Esophagus (tissue), 2 donors: Measurements from ENCODE around the gene SLC10A2. TPM values are rescaled to one million over a fixed set of nuclear protein-coding genes. Genes with fewer than 3 reads are reported as not detected.

Experiments used
- H3K27ac ChIP-seq, 2 donors: one replicate each; pipeline ENCODE4 v1.5.1; 2013; ENCODE audit warnings: low read depth in 2 of 2, mild to moderate bottlenecking in 2 of 2, inconsistent platforms in 1 of 2, low read length in 1 of 2, moderate library complexity in 1 of 2
- H3K27me3 ChIP-seq, 2 donors: one replicate each; pipeline ENCODE4 v1.6.1; 2013; ENCODE audit warnings: low read length in 2 of 2, control low read depth in 1 of 2, mild to moderate bottlenecking in 1 of 2; ENCODE audit not compliant: insufficient read depth in 2 of 2, control insufficient read depth in 1 of 2
- H3K36me3 ChIP-seq, 2 donors: one replicate each; pipeline ENCODE4 v1.6.1; 2013; ENCODE audit warnings: low read length in 1 of 2; ENCODE audit not compliant: control insufficient read depth in 2 of 2, insufficient read depth in 2 of 2
- H3K4me1 ChIP-seq, 2 donors: one replicate each; pipeline ENCODE4 v1.6.1; 2013; ENCODE audit warnings: low read length in 1 of 2; ENCODE audit not compliant: control insufficient read depth in 2 of 2, insufficient read depth in 2 of 2
- H3K4me3 ChIP-seq, 2 donors: one replicate each; pipeline ENCODE4 v1.5.1; 2013; ENCODE audit warnings: low read length in 2 of 2, mild to moderate bottlenecking in 2 of 2, low read depth in 1 of 2, moderate library complexity in 1 of 2
- H3K9me3 ChIP-seq, 2 donors: one replicate each; pipeline ENCODE4 v1.6.1; 2013; ENCODE audit warnings: mild to moderate bottlenecking in 2 of 2, low read depth in 1 of 2, low read length in 1 of 2, moderate library complexity in 1 of 2; ENCODE audit not compliant: control insufficient read depth in 2 of 2, insufficient read depth in 1 of 2
- WGBS, 2 donors: extraction: QIAGEN DNeasy Blood & Tissue Kit; methylation state at CpG; one replicate each; pipeline ENCODE4 v1.1.7; 2013; 5-methylcytosine and 5-hydroxymethylcytosine counted together
- polyA plus RNA-seq, 2 donors: library from polyadenylated mRNA; stranded (reverse); fragments of 200-250 nt; gene quantifications; one replicate each; pipeline ENCODE4 v1.2.3, GENCODE V29; 2013
- donor health status: healthy with polysubstance abuse.
- donor health status: Bipolar disorder and iron deficiency.

The SLC10A2 gene
- polyA plus RNA-seq, 2 donors = not detected

GRCh38 chr13:103031332-103031873, 34.8 kb downstream of the SLC10A2 start:
- no peak overlapping the region for H3K4me3 ChIP-seq
- 29 to 39% methylated on average over 2 of the region's 2 CpGs for WGBS, 2 donors
- peaks cover 0 to 2% of the 10 kb centered on the region in 2 donors for H3K9me3 ChIP-seq
- H3K27me3 ChIP-seq = no peaks in the 10 kb centered on the region
- H3K4me1 ChIP-seq = no peaks in the 10 kb centered on the region
- H3K27ac ChIP-seq = no peak overlapping the region
- no peaks in the 10 kb centered on the region for H3K36me3 ChIP-seq

- WGBS, 2 donors = 80 to 88% methylated on average over 2 of the region's 2 CpGs
- H3K27me3 ChIP-seq = no peaks in the 10 kb centered on the region
- H3K36me3 ChIP-seq = no peaks in the 10 kb centered on the region
- H3K27ac ChIP-seq = no peak overlapping the region
- H3K4me3 ChIP-seq = no peak overlapping the region
- H3K9me3 ChIP-seq = peaks cover 0 to 2% of the 10 kb centered on the region in 2 donors
- H3K4me1 ChIP-seq = no peaks in the 10 kb centered on the region
These were observed 35.4 kb downstream of the SLC10A2 start for GRCh38 chr13:103030776-103031175.

GRCh38 chr13:103029798-103030197, 36.4 kb downstream of the SLC10A2 start:
- 84 to 89% methylated on average over 2 of the region's 2 CpGs for WGBS, 2 donors
- Histone ChIP-seq H3K27ac (no peak overlapping the region), H3K9me3 (peaks cover 0 to 2% of the 10 kb centered on the region in 2 donors), H3K4me3 (no peak overlapping the region), H3K27me3 (no peaks in the 10 kb centered on the region), H3K36me3 (no peaks in the 10 kb centered on the region), H3K4me1 (no peaks in the 10 kb centered on the region)

GRCh38 chr13:103022336-103022735, 43.9 kb downstream of the SLC10A2 start:
- H3K4me3 ChIP-seq = no peak overlapping the region
- 35 to 39% methylated on average over 3 of the region's 3 CpGs for WGBS, 2 donors
- H3K4me1 ChIP-seq = no peaks in the 10 kb centered on the region

DNA sequence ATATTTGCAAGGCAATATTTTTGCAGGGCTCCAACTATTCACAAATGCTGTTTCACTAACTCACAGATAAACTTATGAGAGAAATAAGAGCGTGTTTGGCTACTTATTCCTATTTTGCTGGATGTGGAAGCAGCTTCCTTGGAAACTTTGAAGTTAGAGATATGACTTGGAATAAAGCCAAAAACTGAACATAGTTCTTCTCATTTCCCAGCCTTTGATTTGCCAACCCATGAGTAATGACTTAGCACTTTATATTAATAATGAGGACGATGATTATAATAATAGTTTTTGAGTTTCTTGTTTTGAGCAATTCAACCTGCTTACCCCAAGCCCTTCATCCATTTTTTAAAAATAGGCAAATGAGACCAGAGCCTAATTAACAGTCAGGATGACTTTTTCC, 47.7 kb downstream of the SLC10A2 start:
- Histone ChIP-seq H3K27ac (no peak overlapping the region), H3K36me3 (no peaks in the 10 kb centered on the region), H3K27me3 (no peaks in the 10 kb centered on the region), H3K4me3 (no peak overlapping the region), H3K9me3 (no peaks in the 10 kb centered on the region), H3K4me1 (no peaks in the 10 kb centered on the region)
- 40 to 44% methylated on average over 2 of the region's 2 CpGs for WGBS, 2 donors

More at GRCh38 chr13:103022336-103022735, 43.9 kb downstream of the SLC10A2 start:
- Histone ChIP-seq H3K27me3 (no peaks in the 10 kb centered on the region), H3K9me3 (no peaks in the 10 kb centered on the region), H3K27ac (no peak overlapping the region), H3K36me3 (no peaks in the 10 kb centered on the region)

DNA sequence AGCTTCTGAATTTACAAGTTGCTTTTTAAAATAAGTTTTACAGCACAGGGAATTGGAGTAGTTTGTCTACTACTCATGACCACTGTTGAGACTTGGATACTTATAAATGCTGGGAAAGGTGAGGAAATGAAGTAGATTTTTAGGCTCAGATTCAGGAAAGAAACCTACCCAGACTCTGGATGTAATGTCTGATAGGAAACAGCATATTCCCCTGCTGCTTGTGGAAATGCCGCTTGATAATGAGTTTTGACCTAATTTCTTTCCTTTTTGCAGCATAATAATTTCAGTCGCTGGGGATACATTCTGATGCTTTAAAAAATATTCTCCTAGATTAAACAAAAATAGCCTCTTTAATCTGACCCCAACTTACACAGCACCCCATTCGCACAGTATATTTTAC, 53.6 kb downstream of the SLC10A2 start:
- Histone ChIP-seq H3K27me3 (no peaks in the 10 kb centered on the region), H3K9me3 (no peaks in the 10 kb centered on the region), H3K36me3 (no peaks in the 10 kb centered on the region), H3K4me1 (no peaks in the 10 kb centered on the region), H3K27ac (no peak overlapping the region), H3K4me3 (no peak overlapping the region)
- 93 to 94% methylated on average over 3 of the region's 3 CpGs for WGBS, 2 donors

DNA sequence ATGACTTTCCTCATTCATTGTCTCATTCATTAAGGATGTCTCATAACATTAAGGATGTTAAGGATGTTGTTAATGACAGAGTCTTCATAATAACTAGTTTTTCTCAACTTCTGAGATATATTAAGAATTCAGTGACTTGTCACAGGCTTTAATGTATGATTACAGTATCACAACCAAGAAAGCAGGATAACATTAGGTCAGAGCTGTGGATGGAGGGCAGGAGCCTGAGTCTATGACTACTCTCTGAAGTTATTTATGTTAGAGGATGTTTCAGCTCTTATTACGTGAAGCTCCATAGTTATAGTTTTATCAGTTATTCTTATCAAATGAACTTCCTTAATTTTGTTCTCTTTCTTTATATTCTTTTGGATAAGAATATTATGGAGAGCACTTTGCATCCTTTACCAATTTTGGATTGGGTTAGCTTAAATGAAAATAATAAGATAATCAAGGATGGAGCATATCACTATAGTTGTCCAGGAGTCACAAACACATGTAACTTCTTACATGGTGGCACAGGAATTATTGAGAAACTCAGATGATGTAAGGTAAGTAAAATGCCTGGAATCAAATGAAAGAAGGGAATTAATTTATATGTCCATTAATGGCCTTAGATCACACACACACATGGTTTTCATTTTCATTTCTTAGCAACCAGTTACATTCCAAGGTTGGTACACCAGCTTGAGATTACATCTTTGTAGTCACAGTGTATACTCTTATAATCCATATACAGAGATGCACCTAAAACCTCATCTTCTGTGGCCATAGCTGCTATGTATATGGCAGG, 57.0 kb downstream of the SLC10A2 start:
- no peaks in the 10 kb centered on the region for H3K36me3 ChIP-seq
- H3K27ac ChIP-seq = no peak overlapping the region
- no peaks in the 10 kb centered on the region for H3K9me3 ChIP-seq
- 43 to 45% methylated on average over 1 of the region's 1 CpG for WGBS, 2 donors
- H3K27me3 ChIP-seq = no peaks in the 10 kb centered on the region
- no peak overlapping the region for H3K4me3 ChIP-seq
- H3K4me1 ChIP-seq = no peaks in the 10 kb centered on the region

- Histone ChIP-seq H3K27ac (no peak overlapping the region), H3K27me3 (no peaks in the 10 kb centered on the region), H3K4me1 (no peaks in the 10 kb centered on the region), H3K36me3 (no peaks in the 10 kb centered on the region), H3K4me3 (no peak overlapping the region), H3K9me3 (no peaks in the 10 kb centered on the region)
- 80 to 82% methylated on average over 4 of the region's 4 CpGs for WGBS, 2 donors
These were observed 58.8 kb downstream of the SLC10A2 start for GRCh38 chr13:103007427-103007762.

- no peaks in the 10 kb centered on the region for H3K36me3 ChIP-seq
- no peak overlapping the region for H3K27ac ChIP-seq
- WGBS, 2 donors = 66 to 68% methylated on average over 11 of the region's 11 CpGs
- no peaks in the 10 kb centered on the region for H3K4me1 ChIP-seq
- H3K27me3 ChIP-seq = no peaks in the 10 kb centered on the region
- H3K9me3 ChIP-seq = no peaks in the 10 kb centered on the region
- H3K4me3 ChIP-seq = no peak overlapping the region
These were observed 59.4 kb downstream of the SLC10A2 start for GRCh38 chr13:103006641-103007426.
